Fibroblast of the conjunctiva (primary cell): ENCODE results near the gene VMP1.
"Not testable (repeated sequence)": the region's sequence is repeated elsewhere in the genome, so short reads cannot be mapped to it uniquely, and the experiment has no call there.

Source experiments
- DNase-seq: peaks from one replicate; pipeline ENCODE4 v3.0.0-alpha.2; 2010; ENCODE audit warnings: low read depth

VMP1 gene

DNA sequence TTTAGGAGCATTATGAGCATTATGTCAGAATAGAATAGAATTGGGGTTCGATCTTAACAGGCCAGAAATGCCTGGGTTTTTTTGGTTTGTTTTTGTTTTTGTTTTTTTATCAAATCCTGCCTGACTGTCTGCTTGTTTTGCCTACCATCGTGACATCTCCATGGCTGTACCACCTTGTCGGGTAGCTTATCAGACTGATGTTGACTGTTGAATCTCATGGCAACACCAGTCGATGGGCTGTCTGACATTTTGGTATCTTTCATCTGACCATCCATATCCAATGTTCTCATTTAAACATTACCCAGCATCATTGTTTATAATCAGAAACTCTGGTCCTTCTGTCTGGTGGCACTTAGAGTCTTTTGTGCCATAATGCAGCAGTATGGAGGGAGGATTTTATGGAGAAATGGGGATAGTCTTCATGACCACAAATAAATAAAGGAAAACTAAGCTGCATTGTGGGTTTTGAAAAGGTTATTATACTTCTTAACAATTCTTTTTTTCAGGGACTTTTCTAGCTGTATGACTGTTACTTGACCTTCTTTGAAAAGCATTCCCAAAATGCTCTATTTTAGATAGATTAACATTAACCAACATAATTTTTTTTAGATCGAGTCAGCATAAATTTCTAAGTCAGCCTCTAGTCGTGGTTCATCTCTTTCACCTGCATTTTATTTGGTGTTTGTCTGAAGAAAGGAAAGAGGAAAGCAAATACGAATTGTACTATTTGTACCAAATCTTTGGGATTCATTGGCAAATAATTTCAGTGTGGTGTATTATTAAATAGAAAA, 133.8 kb downstream of the VMP1 start:
- DNase-seq, result not testable (repeated sequence)

DNA sequence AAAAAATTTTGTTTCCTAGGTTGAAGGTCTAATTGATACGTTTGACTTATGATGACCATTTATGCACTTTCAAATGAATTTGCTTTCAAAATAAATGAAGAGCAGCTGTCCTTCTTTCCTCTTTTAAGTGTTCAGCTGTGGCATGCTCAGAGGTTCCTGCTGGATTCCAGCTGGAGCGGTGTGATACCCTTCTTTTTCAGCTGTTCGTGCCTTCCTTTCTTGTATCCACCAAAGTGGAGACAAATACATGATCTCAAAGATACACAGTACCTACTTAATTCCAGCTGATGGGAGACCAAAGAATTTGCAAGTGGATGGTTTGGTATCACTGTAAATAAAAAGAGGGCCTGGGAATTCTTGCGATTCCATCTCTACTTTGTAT, 134.4 kb downstream of the VMP1 start:
- not testable (repeated sequence) for DNase-seq

DNA sequence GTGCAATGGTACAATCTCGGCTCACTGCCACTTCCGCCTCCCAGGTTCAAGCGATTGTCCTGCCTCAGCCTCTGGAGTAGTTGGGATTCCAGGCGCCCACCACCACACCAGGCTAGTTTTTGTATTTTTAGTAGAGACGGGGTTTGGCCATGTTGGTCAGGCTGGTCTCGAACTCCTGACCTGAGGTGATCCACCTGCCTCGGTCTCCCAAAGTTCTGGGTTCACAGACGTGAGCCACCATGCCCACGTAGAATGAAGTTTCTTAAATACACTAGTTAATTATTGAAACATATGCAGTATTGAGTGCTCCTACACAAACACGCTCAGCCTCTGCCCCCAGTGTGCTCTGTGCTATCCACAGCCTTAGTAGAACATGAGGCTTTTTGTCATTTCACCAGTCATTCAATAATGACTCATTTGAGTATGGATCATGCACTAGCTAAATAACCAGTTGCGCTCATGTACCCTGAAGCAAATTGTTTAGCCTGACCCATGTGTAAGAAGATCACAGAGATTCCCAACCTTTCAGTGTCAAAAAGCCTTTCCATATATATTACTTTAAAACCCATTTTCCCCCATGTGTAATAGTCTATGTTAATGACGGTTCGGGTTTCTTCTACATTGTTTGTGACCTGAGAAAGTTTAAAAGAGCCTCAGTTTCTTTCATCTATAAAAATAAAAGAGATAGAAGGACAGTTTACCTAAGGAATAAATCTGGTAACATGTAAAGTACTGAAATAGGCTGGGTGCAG, 135.6 kb downstream of the VMP1 start:
- peak; percentile 96 for DNase-seq

DNA sequence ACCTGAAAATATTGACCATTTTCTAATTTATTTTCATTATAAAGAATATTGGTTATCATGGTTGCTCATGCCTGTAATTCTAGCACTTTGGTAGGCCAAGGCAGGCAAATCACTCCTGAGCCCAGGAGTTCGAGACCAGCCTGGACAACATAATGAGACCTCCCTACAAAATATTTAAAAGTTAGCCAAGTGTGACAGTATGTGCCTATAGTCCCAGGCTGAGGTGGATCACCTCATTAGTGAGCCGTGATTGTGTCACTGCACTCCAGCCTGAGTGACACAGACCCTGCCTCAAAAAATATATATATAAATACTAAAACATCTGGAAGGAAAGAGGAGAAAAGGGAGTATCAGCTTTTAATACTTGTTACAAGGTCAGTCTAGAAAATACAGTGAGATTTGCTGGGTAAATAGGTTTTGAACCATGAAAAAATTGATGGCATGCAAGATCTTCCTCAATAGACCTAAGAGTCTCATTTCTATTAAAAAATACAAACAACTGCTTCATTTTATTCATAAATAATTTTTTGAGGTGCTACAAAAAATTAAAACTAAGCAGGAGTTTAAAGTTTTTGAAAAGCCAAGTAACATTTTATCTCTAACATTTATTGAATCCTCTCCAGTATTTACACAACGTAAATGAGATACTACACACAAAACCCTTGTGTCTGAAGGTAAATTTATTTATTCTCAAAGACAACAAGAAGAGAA, 137.6 kb downstream of the VMP1 start:
- DNase-seq, result no peak

DNA sequence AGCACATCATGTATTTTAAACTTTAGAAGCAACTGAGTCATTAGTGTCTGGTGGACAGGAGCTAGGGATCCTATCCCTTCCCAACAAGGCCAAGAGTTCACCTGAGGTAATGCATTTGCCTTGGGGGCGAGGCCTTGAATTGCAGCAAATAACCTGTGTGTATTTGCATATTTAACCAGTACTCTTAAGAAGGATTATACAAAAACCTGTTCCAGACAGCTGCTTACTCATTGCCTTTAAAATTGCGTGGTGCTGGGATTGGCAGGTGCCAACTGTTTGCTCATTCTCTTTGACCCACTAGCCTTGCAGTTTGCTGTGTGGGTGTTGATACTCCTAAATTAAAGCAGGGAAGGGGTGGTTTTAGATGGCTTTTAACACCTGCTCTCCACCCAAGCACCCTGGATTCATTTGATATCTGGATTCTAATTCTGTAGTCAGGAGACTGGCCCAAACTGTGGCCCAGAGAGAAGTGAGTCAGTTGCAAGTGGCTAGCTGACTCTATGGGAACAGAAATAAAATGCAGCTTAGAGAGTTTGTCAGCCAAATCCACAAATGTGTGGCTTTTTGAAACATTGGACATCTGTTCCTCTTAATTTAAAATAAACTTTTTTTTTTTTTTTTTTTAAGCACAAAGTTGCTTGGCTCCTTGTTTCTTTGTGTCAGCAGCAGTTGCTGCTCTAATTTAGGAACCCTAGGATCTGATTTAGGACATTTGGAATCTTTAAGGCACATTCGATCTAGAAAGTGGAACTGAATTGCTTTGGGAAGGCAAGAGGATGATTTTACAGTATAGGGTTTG, 138.3 kb downstream of the VMP1 start:
- DNase-seq, result no peak

DNA sequence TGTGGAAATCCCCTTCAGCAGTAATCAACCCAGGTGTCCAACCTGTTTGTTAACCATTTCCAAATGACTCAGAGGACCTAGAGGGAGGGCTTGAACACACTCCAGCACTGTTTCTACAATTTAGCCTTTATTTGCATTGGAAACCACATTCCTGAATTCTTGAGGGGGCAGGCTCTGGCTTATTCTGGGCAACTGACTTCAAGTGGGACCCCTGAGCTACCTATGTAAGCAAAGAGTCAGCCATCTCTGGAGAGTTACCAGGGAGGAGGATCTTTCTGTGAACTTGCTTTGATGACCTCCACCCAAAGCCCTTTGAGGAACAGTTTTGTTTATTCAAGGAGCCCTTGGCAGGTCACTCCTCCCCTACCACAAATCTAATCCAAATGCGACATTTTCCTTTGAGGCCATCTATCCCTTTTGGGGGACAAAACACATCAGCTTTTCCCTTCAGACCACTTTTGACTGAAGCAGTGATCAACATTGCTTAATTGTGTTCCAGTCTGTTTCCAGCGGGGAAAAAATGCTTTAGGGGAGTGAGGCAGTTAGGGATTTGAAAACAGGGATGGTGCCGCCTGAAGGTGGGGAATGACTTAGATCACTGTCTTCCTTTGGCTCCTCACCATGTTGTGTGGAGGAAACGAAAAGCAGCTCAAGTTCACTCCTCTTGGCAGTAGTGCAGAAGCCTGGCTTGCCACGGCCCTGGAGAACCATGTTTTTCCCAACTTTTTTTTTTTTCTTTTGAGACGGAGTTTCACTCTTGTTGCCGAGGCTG, 139.1 kb downstream of the VMP1 start:
- DNase-seq, result no peak

DNA sequence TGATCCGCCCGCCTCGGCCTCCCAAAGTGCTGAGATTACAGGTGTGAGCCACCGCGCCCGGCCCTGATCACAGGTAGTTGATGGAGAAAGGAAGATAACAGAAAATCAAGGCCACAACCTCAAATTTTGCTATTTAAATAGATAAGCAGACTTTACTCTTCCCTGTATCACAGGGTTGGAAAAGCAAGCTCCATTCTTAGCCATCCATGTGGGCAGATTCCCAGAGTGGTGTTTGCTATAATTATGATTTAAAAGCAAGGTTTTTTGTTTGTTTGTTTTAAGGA, 140.9 kb downstream of the VMP1 start:
- no peak for DNase-seq

DNA sequence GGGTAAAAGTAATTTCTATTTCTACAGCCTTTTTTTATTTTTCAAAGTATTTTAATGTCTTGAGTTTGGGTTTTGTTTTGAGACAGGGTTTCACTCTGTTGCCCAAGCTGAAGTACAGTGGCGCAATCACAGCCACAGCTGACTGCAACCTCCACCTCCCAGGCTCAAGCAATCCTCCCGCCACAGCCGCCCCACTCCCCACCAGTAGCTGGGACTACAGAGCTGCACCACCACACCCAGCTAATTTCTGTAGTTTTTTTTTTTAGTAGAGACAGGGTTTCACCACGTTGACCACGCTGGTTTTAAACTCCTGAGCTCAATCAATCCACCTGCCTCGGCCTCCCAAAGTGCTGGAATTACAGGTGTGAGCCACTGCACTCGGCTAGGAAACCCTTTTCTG, 141.3 kb downstream of the VMP1 start:
- no peak for DNase-seq

DNA sequence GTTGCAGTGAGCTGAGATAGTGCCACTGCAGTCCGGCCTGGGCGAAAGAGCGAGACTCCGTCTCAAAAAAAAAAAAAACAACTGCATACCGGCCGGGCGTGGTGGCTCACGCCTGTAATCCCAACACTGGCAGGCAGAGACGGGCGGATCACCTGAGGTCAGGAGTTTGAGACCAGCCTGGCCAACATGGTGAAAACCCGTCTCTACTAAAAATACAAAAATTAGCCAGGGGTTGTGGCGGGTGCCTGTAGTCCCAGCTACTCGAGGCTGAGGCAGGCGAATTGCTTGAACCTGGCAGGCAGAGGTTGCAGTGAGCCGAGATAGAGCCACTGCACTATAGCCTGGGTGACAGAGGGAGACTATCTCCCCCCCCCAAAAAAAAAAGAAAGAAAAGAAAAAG, 142.9 kb downstream of the VMP1 start:
- DNase-seq, result not testable (repeated sequence)

DNA sequence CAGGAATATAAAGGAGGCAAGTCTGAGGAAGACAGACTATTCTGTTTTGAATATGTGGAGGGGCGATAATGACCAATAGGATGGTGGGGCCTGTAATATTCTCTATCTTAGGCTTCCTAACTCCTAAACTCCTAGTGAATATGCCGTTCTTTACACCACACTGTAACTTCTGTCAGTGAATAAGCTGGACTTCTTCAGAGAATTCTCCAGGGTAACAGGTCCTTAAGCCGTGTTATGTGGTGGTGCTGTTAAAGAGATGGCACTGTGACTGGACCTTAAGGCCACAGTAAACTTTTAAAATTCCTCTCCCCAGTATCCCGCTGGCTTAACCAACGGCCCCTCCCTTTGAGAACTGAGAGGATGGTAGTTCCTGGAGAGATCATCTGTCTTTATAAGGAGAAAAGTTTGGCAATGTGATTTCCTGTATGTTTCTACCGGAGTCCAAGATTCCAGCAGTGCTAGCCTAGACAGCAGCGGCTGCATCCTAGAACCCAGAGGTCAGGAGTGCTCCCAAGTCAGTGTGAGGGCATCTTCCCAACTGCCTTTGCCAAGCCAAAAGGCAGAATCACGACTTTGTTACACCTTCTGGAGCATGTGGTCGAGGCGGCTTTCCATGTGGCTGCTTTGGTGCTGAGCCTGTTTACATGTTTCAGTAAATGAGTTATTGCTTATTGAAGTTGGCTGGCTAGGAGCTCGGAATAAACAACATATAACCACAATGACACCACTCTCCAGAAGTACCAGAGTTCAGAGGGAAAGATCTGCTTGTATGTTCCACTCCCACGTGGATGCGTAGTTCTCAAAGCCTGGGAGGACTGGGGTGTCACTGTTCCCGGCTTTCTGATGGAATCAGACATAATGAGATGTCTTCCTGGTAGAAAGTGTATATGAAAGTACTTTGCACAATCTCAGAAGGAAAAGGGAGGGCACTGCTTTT, 144.3 kb downstream of the VMP1 start:
- no peak for DNase-seq

DNA sequence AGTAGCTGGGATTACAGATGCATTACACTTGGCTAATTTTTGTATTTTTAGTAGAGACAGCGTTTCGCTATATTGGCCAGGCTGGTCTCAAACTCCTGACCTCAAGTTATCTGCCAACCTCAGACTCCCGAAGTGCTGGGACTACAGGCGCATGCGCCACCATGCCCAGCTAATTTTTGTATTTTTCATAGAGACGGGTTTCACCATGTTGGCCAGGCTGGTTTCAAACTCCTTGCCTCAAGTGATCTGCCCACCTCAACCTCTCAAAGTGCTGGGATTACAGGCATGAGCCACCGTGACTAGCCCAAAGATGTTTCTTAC, 145.4 kb downstream of the VMP1 start:
- not testable (repeated sequence) for DNase-seq

DNA sequence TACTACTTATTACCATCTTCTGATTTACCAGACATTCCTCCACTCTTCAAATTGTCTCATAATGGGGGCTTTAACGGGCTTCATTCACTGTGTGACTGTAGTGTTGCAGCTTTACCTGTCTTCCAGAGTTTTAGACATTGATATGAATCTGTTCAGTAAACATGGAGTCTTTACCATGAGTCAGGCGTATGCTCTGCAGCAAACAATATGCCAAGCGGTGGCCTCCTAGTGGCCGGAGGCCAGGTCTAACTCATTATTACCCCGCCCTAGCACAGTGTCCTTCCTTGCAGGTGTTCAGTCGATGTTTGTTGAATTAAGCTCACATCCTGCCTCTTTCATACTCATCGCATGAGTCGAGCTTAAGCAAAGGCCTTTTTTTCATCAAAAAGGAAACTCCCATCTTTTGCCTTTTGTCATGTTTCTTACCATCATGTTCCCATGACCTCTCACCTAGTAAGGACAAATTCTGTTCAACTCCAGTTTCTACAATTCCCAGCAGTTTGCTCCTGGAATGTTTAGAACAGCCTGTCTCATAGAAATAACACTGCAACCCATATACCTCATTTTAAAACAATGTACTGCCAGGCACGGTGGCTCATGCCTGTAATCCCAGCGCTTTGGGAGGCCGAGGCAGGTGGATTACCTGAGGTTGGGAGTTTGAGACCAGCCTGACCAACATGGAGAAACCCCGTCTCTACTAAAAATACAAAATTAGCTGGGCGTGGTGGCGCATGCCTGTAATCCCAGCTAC, 145.9 kb downstream of the VMP1 start:
- no peak for DNase-seq

DNA sequence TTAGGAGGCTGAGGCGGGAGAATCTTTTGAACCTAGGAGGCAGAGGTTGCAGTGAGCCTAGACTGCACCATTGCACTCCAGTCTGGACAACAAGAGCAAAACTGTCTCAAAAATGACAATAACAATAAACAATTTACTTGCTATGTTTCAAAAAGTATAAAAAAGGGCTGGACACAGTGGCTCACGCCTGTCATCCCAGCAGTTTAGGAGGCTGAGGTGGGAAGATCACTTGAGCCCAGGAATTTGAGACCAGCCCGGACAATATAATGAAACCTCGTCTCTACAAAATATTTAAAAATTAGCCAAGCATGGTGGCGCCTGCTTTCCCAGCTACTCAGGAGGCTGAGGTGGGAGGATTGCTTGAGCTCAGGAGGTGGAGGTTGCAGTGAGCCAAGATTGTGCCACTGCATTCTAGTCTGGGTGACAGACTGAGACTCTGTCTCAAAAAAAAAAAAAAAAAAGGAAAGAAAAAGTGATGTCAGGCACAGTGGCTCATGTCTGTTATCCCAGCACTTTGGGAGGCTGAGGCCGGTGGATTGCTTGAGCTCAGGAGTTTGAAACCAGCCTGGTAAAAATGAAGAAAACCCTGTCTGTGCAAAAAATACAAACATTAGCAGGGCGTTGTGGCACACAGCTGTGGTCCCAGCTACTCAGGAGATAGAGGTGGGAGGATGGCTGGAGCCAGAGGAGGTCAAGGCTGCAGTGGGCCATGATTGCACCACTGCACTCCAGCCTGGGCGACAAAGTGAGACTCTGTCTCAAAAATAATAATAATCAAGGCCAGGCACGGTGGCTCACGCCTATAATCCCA, 146.7 kb downstream of the VMP1 start:
- DNase-seq, result not testable (repeated sequence)

DNA sequence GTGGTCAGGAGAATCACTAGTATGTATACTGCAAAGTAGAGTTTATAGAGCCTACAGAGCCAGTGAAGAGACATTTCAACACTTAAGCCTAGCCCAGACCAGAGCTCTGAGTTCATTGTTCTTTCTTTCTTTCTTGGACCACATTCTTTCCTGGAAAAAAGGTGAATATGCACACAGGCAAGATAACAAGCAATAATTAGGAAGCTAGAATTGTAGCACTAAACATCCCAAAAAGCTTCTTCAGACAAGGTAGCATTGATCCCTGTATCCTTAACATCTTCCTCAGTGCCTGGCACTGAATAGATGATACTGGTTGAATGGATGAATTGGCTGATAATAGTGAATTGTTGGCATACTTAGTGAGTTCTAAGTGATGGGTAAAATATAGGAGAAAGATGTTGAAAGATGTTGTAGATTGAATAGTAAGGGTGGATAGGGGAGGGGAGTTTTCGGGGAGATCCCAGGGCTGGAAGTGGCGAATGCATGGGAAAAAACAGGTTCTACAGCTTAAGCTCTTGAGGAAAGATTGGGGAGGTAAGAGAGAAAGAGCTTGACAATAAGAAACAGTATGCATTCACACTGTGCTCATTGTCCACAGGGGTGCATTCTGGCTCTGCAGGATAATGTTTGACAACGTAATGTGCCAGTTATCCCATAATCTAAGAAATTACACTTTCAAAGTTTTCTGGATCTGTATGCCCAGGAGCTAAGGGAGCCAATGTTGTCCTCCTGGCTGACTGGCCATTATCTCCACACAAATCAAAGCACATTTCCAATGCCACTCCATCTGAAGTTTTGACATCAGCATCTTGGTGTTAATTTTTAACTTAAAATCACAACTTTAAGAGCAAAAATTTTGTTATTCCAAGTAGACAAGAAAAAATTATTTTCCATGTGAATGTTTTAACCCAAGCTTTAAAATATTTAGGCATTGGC, 149.7 kb downstream of the VMP1 start:
- DNase-seq, result no peak

DNA sequence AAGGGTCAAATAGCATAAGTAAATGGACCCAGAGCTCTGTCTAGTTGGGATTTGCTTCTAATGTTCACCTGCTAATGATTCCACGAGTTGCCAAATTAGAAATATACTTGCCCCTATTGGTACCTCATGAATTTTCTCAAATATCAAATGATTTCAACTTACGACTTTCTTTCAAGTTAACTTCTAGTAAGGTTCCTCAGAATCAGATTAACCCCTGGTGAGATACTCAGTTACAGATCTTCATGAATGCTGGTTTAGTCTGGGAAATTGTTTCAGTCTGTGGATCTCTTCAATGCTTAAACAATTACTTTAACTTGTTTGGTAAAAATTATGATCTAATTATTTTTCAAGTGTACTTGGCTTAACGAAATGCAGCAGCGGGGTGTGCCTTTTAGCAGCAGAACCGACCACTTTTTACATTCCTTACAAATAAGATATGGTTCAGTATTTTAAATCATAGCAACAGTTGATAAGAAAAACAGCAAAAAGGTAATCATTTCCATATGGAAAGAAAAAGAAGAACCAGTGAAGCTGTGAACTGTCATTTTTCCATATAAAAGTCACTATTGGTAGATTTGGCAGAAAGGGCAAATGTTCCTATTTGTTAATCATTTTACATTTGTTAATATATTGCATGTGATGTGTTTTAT, 150.8 kb downstream of the VMP1 start:
- DNase-seq, result no peak

DNA sequence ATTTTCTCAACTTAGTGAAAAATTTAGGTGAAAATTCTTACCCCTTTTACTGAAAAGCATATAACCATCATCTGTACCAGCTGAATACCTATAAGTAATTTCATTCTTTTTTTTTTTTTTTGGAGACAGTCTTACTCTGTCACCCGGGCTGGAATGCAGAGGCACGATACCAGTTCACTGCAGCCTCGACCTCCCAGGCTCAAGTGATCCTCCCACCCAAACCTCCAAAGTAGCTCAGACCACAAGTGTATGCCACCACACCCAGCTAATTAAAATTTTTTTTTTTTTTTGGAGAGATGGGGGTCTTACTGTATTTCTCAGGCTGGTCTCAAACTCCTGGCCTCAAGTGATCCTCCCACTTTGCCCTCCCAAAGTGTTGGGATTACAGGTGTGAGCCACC, 151.5 kb downstream of the VMP1 start:
- DNase-seq, result no peak

DNA sequence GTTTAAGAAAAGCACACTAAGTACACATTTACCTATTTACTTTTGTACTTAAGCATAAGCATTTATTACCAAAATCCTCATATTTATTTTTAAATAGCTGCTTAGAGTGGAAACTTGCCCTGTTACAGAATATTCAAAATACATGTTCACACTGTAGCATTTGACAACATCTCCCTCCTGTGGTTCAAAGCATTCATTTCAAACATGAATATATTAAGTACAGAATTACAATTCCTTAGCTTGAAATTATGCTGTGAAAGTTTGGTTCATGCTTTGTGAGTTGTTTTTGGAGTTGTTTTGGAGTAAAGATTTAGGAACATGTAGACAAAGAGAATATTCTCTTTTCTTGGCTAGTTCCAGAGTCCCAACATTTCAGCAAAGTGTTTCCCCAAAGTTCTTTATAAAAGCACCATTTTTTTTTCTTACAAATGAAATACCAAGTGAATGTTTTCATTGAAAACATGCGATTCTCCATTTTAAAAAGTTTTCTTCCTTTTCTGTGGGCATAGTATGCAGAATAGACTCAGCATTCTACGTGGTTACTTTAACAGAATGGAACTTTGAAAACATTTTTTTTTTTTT, 152.1 kb downstream of the VMP1 start:
- no peak for DNase-seq
